Left lung (tissue), 14 donors: ENCODE measurements around the gene LIPT1. TPM values are rescaled to one million over a fixed set of nuclear protein-coding genes. Genes with fewer than 3 reads are reported as not detected.

Experiments used
- ATAC-seq: fragments of 200-7000 bp; cut with Tn5 transposase; one replicate; pipeline ENCODE4 v1.9.1; 2020; ENCODE audit warnings: moderate library complexity
- DNase-seq, 4 donors: peaks; one replicate each; pipeline ENCODE4 v3.0.0-alpha.2; 2013 to 2020
- H3K27ac ChIP-seq, 2 donors: fragments of 200-600 bp; sonication (generic) in 1 of 2; one replicate each; pipeline versions ENCODE4 v1.5.0 to v1.8.0; 2020 to 2021
- H3K27me3 ChIP-seq, 2 donors: fragments of 200-600 bp; sonication (generic) in 1 of 2; one replicate each; pipeline versions ENCODE4 v1.5.0 to v1.8.0; 2020 to 2021
- H3K36me3 ChIP-seq, 2 donors: fragments of 200-600 bp; sonication (generic) in 1 of 2; one replicate each; pipeline versions ENCODE4 v1.5.0 to v1.8.0; 2020 to 2021
- H3K4me1 ChIP-seq, 2 donors: fragments of 200-600 bp; one replicate each; pipeline ENCODE4 v1.8.0; 2021
- H3K4me3 ChIP-seq, 2 donors: fragments of 200-600 bp; sonication (generic) in 1 of 2; one replicate each; pipeline versions ENCODE4 v1.5.0 to v1.8.0; 2020 to 2021; ENCODE audit warnings: mild to moderate bottlenecking in 1 of 2
- H3K9me3 ChIP-seq, 2 donors: fragments of 200-600 bp; sonication (generic) in 1 of 2; one replicate each; pipeline versions ENCODE4 v1.5.0 to v1.8.0; 2020 to 2021
- CTCF ChIP-seq, 2 donors: fragments of 200-600 bp; sonication (generic) in 1 of 2; IDR thresholded peaks; one replicate each; pipeline versions ENCODE4 v1.5.0 to v1.8.0; 2021; ENCODE audit warnings: antibody characterized with exemption in 2 of 2
- intact Hi-C, 2 donors: fragments of 100-400 bp; cut with DNase I; formaldehyde crosslinking; loops; one replicate each; pipeline versions ENCODE4 v1.11.2 to v1.14.2; 2022
- long read RNA-seq, 12 donors: library from polyadenylated mRNA in 2 of 12; unstranded in 2 of 12; transcript quantifications; one replicate each; pipeline ENCODE4 v2.0.0 and lab custom pipeline, GENCODE V29; 2019 to 2026
- polyA plus RNA-seq, 6 donors: library from polyadenylated mRNA; unstranded; fragments of 120-200 nt; gene quantifications; one replicate each; pipeline ENCODE4 v1.2.1, GENCODE V29; 2013; ENCODE audit not compliant: insufficient read length in 6 of 6
- total RNA-seq, 2 donors: library from RNA; stranded (reverse); fragmentation: NEBNext Ultra II Directional; extraction: Animal tissue kit (Norgen Biotek cat#: 25700); gene quantifications; one replicate each; pipeline ENCODE4 v1.2.1, GENCODE V29; 2021
- donor health status: DM: no; HTN: yes; CAD: no.
- donor health status: DM: no; HTN: no; CAD: no.

LIPT1 gene
- total RNA-seq, result 1 to 10 TPM; 5.6 to 7.2 TPM
- polyA plus RNA-seq, result 10 to 100 TPM; 16.1 to 20.3 (median 17.2) TPM
- long read RNA-seq, donor 1, partial matches to known transcripts, result 0 of 7 reads
- long read RNA-seq, donor 1, other reads (novel, unspliced or antisense), result 0 of 7 reads
- long read RNA-seq, donor 2, partial matches to known transcripts, result 0 of 1 reads
- long read RNA-seq, donor 2, other reads (novel, unspliced or antisense), result 0 of 1 reads
- long read RNA-seq, donor 3, transcript LIPT1-201 (2 exons, 1,289 nt), result major isoform, 7 of 7 reads
- long read RNA-seq, donor 3, partial matches to known transcripts, result 0 of 7 reads
- long read RNA-seq, donor 3, other reads (novel, unspliced or antisense), result 0 of 7 reads
- long read RNA-seq, donor 4, transcript LIPT1-201 (2 exons, 1,289 nt), result major isoform, 5 of 7 reads
- long read RNA-seq, donor 4, partial matches to known transcripts, result 0 of 7 reads
- long read RNA-seq, donor 4, other reads (novel, unspliced or antisense), result 1 of 7 reads
- long read RNA-seq, donor 5, partial matches to known transcripts, result 0 of 2 reads
- long read RNA-seq, donor 5, other reads (novel, unspliced or antisense), result 0 of 2 reads
- long read RNA-seq, donor 6, transcript LIPT1-201 (2 exons, 1,289 nt), result major isoform, 6 of 15 reads
- long read RNA-seq, donor 6, partial matches to known transcripts, result 5 of 15 reads
- long read RNA-seq, donor 6, other reads (novel, unspliced or antisense), result 0 of 15 reads
- long read RNA-seq, donor 7, partial matches to known transcripts, result 0 of 2 reads
- long read RNA-seq, donor 7, other reads (novel, unspliced or antisense), result 0 of 2 reads
- long read RNA-seq, donor 8, partial matches to known transcripts, result 0 of 6 reads
- long read RNA-seq, donor 8, other reads (novel, unspliced or antisense), result 0 of 6 reads
- long read RNA-seq, donor 9, result 0 reads
- long read RNA-seq, donor 10, partial matches to known transcripts, result 1 of 4 reads
- long read RNA-seq, donor 10, other reads (novel, unspliced or antisense), result 0 of 4 reads
- long read RNA-seq, donor 11, partial matches to known transcripts, result 0 of 3 reads
- long read RNA-seq, donor 11, other reads (novel, unspliced or antisense), result 0 of 3 reads
- long read RNA-seq, donor 12, partial matches to known transcripts, result 0 of 2 reads
- long read RNA-seq, donor 12, other reads (novel, unspliced or antisense), result 0 of 2 reads

GRCh38 chr2:99154643-99155536 lies at the start of gene LIPT1, which contains the start of gene TSGA10:
Gene LIPT1, plus strand, starts transcription at chr2:99154967. Its CDS starts 6,991 bp downstream, at chr2:99161958.
Gene TSGA10, minus strand, starts transcription at chr2:99154942. Its CDS starts 45,503 bp downstream, at chr2:99109439.
- ATAC-seq (peak; percentile 99), DNase-seq (peak; percentile 89 to 96 (median 94))
- Histone ChIP-seq H3K4me3 (peak within 1 kb of the TSS; percentile 59 to 71), H3K27ac (peak within 1 kb of the TSS; percentile 82 to 86), H3K9me3 (no peaks in the 10 kb centered on the region), H3K36me3 (peaks cover 0 to 11% of the 10 kb centered on the region in 2 donors), H3K27me3 (no peaks in the 10 kb centered on the region), H3K4me1 (peaks cover 6 to 36% of the 10 kb centered on the region in 2 donors)
- TF ChIP-seq CTCF (IDR thresholded peaks at IDR 0.05), result no peak
- intact Hi-C loops, result no loop called here

GRCh38 chr2:99106913-99107312 lies 47.9 kb upstream of the LIPT1 start:
- H3K36me3 ChIP-seq, result no peaks in the 10 kb centered on the region
- no peak overlapping the region for H3K4me3 ChIP-seq
- no peaks in the 10 kb centered on the region for H3K27me3 ChIP-seq
- no peaks in the 10 kb centered on the region for H3K4me1 ChIP-seq
- no peak for DNase-seq
- intact Hi-C loops, result no loop called here
- no peak for ATAC-seq
- H3K27ac ChIP-seq, result no peak overlapping the region
- H3K9me3 ChIP-seq, result no peaks in the 10 kb centered on the region
- no peak for TF ChIP-seq CTCF (IDR thresholded peaks at IDR 0.05)

GRCh38 chr2:99111236-99111635 lies 43.5 kb upstream of the LIPT1 start:
- Histone ChIP-seq H3K4me1 (no peaks in the 10 kb centered on the region), H3K9me3 (no peaks in the 10 kb centered on the region), H3K4me3 (no peak overlapping the region), H3K27ac (no peak overlapping the region), H3K36me3 (no peaks in the 10 kb centered on the region), H3K27me3 (no peaks in the 10 kb centered on the region)
- no peak for DNase-seq
- intact Hi-C loops, result no loop called here
- ATAC-seq, result no peak
- no peak for TF ChIP-seq CTCF (IDR thresholded peaks at IDR 0.05)

GRCh38 chr2:99111945-99112344 lies 42.8 kb upstream of the LIPT1 start:
- DNase-seq, result no peak
- no peaks in the 10 kb centered on the region for H3K27me3 ChIP-seq
- no peak for TF ChIP-seq CTCF (IDR thresholded peaks at IDR 0.05)
- intact Hi-C loops, result no loop called here
- no peak overlapping the region for H3K4me3 ChIP-seq
- H3K9me3 ChIP-seq, result no peaks in the 10 kb centered on the region
- no peak overlapping the region for H3K27ac ChIP-seq
- ATAC-seq, result no peak
- no peaks in the 10 kb centered on the region for H3K4me1 ChIP-seq
- no peaks in the 10 kb centered on the region for H3K36me3 ChIP-seq
